H54 (cell line): ENCODE measurements around the gene PGGHG.
"Not testable (repeated sequence)": the region's sequence is repeated elsewhere in the genome, so short reads cannot be mapped to it uniquely, and the experiment has no call there.

Experiments
- DNase-seq: peaks from one replicate; pipeline ENCODE4 v3.0.0; 2011; ENCODE audit warnings: low spot score, mixed read lengths; ENCODE audit not compliant: insufficient read length
- FAIRE-seq: peaks from 3 replicates; lab custom pipeline; 2011; peaks lifted over from hg19 to GRCh38; lab: Jason Lieb, UNC
- POLR2A ChIP-seq: IDR thresholded peaks from 2 replicates; pipeline ENCODE4 v1.6.1; 2011; ENCODE audit warnings: low read depth, mild to moderate bottlenecking, low read length

The PGGHG gene

DNA sequence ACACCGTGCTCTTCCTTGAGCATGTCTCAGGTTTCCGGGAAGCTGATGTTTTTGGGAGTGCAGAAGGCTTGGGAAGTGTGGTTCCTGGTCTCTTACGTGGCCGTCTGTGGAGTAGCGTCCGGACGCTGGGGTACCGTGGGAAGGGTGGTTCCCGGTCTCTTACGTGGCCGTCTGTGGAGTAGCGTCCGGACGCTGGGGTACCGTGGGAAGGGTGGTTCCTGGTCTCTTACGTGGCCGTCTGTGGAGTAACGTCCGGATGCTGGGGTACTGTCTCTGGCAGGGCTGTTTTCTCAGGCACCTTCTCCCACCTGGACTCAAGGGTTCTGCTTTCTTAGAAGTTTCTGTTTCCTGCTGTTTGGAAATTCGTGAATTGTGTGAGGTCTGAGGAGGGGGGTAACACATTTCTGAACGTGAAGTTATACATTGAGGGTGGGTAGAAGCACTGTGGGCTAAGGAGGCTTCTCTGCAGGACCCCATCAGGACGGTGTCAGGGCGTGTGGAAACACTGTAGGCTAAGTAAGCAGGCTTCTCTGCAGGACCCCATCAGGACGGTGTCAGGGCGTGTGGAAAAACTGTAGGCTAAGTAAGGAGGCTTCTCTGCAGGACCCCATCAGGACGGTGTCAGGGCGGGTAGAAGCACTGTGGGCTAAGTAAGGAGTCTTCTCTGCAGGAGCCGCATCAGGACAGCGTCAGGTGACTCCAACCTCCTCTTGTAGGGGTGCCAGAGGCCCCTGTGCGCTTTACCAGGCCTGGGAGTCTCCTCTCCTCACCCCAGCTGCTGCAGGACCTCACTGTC, 37.1 kb downstream of the PGGHG start:
- no peak for FAIRE-seq
- no peak for DNase-seq
- no peak for TF ChIP-seq POLR2A

GRCh38 chr11:326592-326841, 37.6 kb downstream of the PGGHG start:
- no peak for TF ChIP-seq POLR2A
- FAIRE-seq: no peak
- DNase-seq: no peak

- no peak for TF ChIP-seq POLR2A
- DNase-seq (no peak), FAIRE-seq (no peak)
These were observed 38.1 kb downstream of the PGGHG start for GRCh38 chr11:326842-327580.

- TF ChIP-seq POLR2A: no peak
- no peak for DNase-seq
- FAIRE-seq: no peak
These were observed 38.6 kb downstream of the PGGHG start for GRCh38 chr11:327581-327923.

GRCh38 chr11:328012-328411, 39.1 kb downstream of the PGGHG start:
- no peak for TF ChIP-seq POLR2A
- no peak for FAIRE-seq

GRCh38 chr11:328516-329100, 39.7 kb downstream of the PGGHG start:
- not testable (repeated sequence) for DNase-seq, FAIRE-seq

More at GRCh38 chr11:328012-328411, 39.1 kb downstream of the PGGHG start:
- no peak for DNase-seq

GRCh38 chr11:329886-330253, 40.9 kb downstream of the PGGHG start:
- FAIRE-seq: no peak
- no peak for TF ChIP-seq POLR2A
- no peak for DNase-seq

GRCh38 chr11:330307-330693, 41.4 kb downstream of the PGGHG start:
- FAIRE-seq: no peak

GRCh38 chr11:330694-331357, 41.9 kb downstream of the PGGHG start:
- DNase-seq (no peak), FAIRE-seq (no peak)
- no peak for TF ChIP-seq POLR2A

More at GRCh38 chr11:330307-330693, 41.4 kb downstream of the PGGHG start:
- no peak for DNase-seq
- TF ChIP-seq POLR2A: no peak

- TF ChIP-seq POLR2A: no peak
- FAIRE-seq: no peak
- DNase-seq: no peak
These were observed 42.6 kb downstream of the PGGHG start for GRCh38 chr11:331358-332060.

GRCh38 chr11:332651-333480, 43.9 kb downstream of the PGGHG start:
- DNase-seq (no peak), FAIRE-seq (no peak)
- TF ChIP-seq POLR2A: no peak

DNA sequence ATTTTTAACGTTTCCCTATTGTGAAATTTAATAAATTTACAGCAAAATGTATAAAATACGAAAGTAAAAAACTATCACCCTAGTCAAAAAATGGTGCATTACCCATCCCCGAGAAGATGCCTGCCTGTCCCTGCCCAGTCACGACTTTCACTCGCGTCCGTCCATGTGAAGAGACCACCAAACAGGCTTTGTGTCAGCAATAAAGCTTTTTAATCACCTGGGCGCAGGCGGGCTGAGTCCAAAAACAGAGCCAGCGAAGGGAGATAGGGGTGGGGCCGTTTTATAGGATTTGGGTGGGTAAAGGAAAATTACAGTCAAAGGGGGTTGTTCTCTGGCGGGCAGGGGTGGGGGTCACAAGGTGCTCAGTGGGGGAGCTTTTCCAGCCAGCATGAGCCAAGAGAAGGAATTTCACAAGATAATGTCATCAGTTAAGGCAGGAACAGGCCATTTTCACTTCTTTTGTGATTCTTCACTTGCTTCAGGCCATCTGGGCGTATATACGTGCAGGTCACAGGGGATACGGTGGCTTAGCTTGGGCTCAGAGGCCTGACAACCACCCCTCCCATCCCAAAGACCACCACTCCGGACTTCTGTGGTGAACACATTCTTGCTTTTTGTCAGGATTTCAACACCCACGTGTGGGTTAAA, 44.8 kb downstream of the PGGHG start:
- not testable (repeated sequence) for FAIRE-seq, DNase-seq

DNA sequence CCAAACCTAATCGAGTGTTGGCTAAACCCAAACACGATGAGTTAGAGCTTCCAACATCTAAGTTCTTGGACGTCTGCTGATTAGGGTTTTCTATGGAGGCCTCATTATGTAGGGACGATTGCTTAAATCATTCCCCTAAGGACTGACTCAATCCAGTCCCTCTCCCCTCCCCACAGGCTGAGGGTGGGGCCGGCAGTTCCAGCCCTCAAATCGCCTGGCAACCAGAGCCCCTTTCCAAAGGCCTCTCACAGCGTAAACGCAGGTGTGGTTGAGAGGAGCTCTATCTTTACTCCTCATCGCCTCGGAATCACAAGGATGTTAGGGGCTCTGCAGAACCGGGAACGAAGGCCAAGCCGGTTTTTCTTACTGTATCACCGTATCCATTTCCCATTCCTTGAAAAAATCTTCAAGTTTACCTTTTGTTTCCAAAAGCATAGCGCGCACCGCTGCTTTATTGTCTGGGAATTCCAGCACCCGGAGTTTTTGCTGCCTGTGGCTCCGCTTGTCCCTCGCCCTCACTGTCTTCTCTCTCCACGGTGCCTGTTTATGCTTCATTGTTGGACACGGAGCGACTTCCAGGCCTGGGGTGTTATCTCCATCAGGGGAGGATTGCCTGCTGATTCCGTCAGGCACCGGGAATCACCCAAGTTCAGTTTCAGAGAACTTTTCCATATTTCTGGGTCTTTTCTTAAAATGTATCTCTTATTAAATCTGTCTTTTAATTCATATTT, 45.5 kb downstream of the PGGHG start:
- no peak for TF ChIP-seq POLR2A
- DNase-seq (no peak), FAIRE-seq (no peak)
